ENCODE results near the gene NOA1.

NOA1 gene

DNA sequence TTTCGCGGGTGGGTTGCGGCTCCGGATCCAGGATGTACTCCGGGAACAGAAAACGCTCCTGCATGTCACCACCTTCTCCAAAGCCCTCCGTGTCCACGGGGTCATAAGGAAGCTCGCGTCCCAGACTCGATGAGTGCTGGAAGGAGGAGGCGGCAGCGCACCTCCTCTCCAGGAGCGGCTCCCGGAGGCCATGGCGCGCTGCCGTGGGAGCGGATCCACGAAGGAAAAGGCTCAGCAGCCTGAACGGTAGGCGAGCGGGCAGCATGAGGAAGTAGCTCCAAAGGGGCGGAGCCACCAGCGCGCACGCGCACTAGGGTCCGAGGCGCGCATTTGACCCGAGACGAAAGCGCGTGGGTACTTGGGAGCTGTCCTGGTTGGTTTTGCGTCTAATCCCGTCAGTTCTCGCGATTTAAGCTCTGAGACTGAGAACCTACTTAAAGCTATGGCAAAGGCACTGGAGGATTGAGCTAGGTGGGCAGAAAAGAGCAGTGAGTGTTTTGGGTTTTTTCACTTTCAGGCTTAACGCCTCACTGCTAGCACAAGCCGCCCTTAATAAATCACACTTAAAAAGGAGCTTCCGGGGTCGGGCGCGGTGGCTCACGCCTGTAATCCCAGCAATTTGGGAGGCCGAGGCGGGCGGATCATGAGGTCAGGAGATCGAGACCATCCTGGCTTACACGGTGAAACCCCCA is at the start of gene NOA1:
TSS of gene NOA1 (minus strand) at position 286 of the 692 bp plus-strand sequence. CDS start at position 265, 21 bp downstream.
- Mint-ChIP-seq H3K27ac (peak within 1 kb of the TSS; percentile 99), H3K9me3 (peaks cover 10% of the 10 kb centered on the region), H3K4me3 (peak within 1 kb of the TSS; percentile 99), H3K4me1 (ENCODE audit: low read depth) (peaks cover 64% of the 10 kb centered on the region), H3K27me3 (no peaks in the 10 kb centered on the region), H3K36me3 (ENCODE audit: low read depth) (peaks cover 57% of the 10 kb centered on the region)

DNA sequence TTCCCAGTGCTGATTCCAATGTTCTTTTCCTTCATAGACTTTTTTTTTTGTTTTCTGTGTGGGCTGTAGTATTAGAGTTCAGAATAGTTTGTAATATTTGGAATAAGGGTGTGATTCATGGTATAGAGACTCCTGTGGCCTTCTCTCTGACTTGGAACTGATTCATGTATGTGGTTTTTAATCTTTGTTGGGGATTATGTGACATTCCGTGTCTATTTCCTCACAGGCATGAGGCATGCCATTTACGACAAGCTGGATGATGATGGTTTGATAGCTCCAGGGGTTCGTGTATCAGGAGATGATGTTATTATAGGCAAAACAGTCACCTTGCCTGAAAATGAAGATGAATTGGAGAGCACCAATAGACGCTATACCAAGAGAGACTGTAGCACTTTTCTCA is 45.7 kb upstream of the NOA1 start:
- Mint-ChIP-seq H3K27ac (no peak overlapping the region), H3K9me3 (no peaks in the 10 kb centered on the region), H3K4me3 (no peak overlapping the region), H3K36me3 (ENCODE audit: low read depth) (peaks cover 85% of the 10 kb centered on the region), H3K27me3 (no peaks in the 10 kb centered on the region), H3K4me1 (ENCODE audit: low read depth) (peaks cover 3% of the 10 kb centered on the region)

DNA sequence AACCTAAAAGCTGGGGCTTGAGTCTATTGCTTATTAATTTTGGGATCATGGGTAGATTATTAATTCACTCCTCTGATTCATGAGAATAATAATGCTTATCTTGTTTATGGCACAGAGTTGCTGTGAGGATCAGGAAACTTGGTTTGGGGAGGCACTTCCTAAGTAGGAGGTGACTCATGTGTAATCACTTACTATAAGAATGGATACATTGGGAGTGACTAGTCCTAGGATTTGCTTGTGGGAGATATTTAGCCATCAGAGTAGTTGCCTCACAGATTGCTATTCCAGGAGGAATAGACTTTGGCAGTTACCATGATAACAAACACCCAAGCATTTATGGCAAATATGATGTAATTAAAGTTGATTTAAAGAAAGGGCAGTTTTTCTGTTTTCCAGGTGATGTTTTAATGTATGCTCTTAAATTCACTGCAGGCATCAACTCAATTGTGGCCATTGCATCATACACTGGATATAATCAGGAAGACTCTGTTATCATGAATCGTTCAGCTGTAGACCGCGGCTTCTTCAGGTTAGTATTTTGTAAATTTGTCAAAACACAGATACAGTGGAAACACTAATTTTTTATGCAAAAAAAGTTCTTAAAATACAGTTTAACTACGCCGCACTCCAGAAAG is 43.2 kb upstream of the NOA1 start:
- peak overlapping the region; percentile 18 for H3K27ac Mint-ChIP-seq

GRCh38 chr4:57018980-57019379 is 41.6 kb upstream of the NOA1 start:
- Mint-ChIP-seq H3K9me3 (no peaks in the 10 kb centered on the region), H3K27me3 (no peaks in the 10 kb centered on the region), H3K27ac (peak overlapping the region; percentile 17), H3K4me1 (ENCODE audit: low read depth) (no peaks in the 10 kb centered on the region), H3K4me3 (no peak overlapping the region), H3K36me3 (ENCODE audit: low read depth) (peaks cover 80% of the 10 kb centered on the region)

More for the DNA sequence above, 43.2 kb upstream of the NOA1 start:
- H3K36me3 Mint-ChIP-seq (ENCODE audit: low read depth) = peaks cover 85% of the 10 kb centered on the region
- H3K9me3 Mint-ChIP-seq = no peaks in the 10 kb centered on the region
- H3K4me3 Mint-ChIP-seq = no peak overlapping the region
- H3K27me3 Mint-ChIP-seq = no peaks in the 10 kb centered on the region
- no peaks in the 10 kb centered on the region for H3K4me1 Mint-ChIP-seq (ENCODE audit: low read depth)

GRCh38 chr4:57013543-57014120 is 36.2 kb upstream of the NOA1 start:
- no peak overlapping the region for H3K4me3 Mint-ChIP-seq
- peaks cover 70% of the 10 kb centered on the region for H3K36me3 Mint-ChIP-seq (ENCODE audit: low read depth)
- H3K4me1 Mint-ChIP-seq (ENCODE audit: low read depth) = no peaks in the 10 kb centered on the region
- H3K27me3 Mint-ChIP-seq = no peaks in the 10 kb centered on the region
- H3K9me3 Mint-ChIP-seq = no peaks in the 10 kb centered on the region
- H3K27ac Mint-ChIP-seq = no peak overlapping the region

- H3K9me3 Mint-ChIP-seq = no peaks in the 10 kb centered on the region
- H3K4me3 Mint-ChIP-seq = no peak overlapping the region
- no peak overlapping the region for H3K27ac Mint-ChIP-seq
- no peaks in the 10 kb centered on the region for H3K27me3 Mint-ChIP-seq
- H3K4me1 Mint-ChIP-seq (ENCODE audit: low read depth) = peaks cover 4% of the 10 kb centered on the region
- peaks cover 65% of the 10 kb centered on the region for H3K36me3 Mint-ChIP-seq (ENCODE audit: low read depth)
Observed at GRCh38 chr4:56999751-57000150, 22.3 kb upstream of the NOA1 start.

DNA sequence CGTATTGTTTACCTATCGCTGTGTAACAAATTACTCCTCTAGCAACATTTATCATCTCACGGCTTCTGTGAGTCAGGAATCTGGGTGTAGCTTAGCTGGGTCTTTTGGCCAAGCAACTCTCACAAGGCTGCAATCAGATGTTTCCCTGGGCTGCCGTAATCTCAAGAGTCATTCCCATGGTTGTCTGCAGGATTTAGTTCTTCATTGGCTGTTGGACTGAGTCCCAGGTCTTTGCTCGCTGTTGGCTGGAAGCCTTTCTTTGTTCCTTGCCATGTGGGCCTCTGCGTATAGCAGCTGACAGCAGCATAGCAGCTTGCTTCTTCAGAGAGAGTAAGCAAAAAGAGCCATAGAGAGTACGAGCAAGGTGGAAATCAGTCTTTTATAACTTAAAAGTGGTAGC is 18.1 kb upstream of the NOA1 start:
- Mint-ChIP-seq H3K4me3 (no peak overlapping the region), H3K27ac (no peak overlapping the region), H3K4me1 (ENCODE audit: low read depth) (peaks cover 18% of the 10 kb centered on the region), H3K27me3 (no peaks in the 10 kb centered on the region), H3K9me3 (no peaks in the 10 kb centered on the region), H3K36me3 (ENCODE audit: low read depth) (peaks cover 81% of the 10 kb centered on the region)

- Mint-ChIP-seq H3K27me3 (no peaks in the 10 kb centered on the region), H3K4me3 (no peak overlapping the region), H3K36me3 (ENCODE audit: low read depth) (peaks cover 86% of the 10 kb centered on the region), H3K27ac (peak overlapping the region; percentile 47), H3K9me3 (no peaks in the 10 kb centered on the region), H3K4me1 (ENCODE audit: low read depth) (peaks cover 40% of the 10 kb centered on the region)
Observed at GRCh38 chr4:56990109-56990905, 12.9 kb upstream of the NOA1 start.

GRCh38 chr4:56986952-56987351 is 9.5 kb upstream of the NOA1 start:
- no peak overlapping the region for H3K4me3 Mint-ChIP-seq
- H3K9me3 Mint-ChIP-seq = no peaks in the 10 kb centered on the region
- peaks cover 61% of the 10 kb centered on the region for H3K4me1 Mint-ChIP-seq (ENCODE audit: low read depth)

GRCh38 chr4:56986192-56986591 is 8.8 kb upstream of the NOA1 start:
- Mint-ChIP-seq H3K27ac (no peak overlapping the region), H3K4me1 (ENCODE audit: low read depth) (peaks cover 61% of the 10 kb centered on the region), H3K9me3 (no peaks in the 10 kb centered on the region)

More at GRCh38 chr4:56986952-56987351, 9.5 kb upstream of the NOA1 start:
- H3K36me3 Mint-ChIP-seq (ENCODE audit: low read depth) = peaks cover 75% of the 10 kb centered on the region
- H3K27me3 Mint-ChIP-seq = no peaks in the 10 kb centered on the region
- no peak overlapping the region for H3K27ac Mint-ChIP-seq

GRCh38 chr4:56981795-56982201 is 4.4 kb upstream of the NOA1 start:
- Mint-ChIP-seq H3K27ac (peak overlapping the region; percentile 83), H3K4me3 (peak overlapping the region; percentile 99), H3K4me1 (ENCODE audit: low read depth) (peaks cover 52% of the 10 kb centered on the region), H3K27me3 (no peaks in the 10 kb centered on the region), H3K9me3 (no peaks in the 10 kb centered on the region), H3K36me3 (ENCODE audit: low read depth) (peaks cover 58% of the 10 kb centered on the region)

More at GRCh38 chr4:56986192-56986591, 8.8 kb upstream of the NOA1 start:
- Mint-ChIP-seq H3K27me3 (no peaks in the 10 kb centered on the region), H3K36me3 (ENCODE audit: low read depth) (peaks cover 75% of the 10 kb centered on the region), H3K4me3 (no peak overlapping the region)

DNA sequence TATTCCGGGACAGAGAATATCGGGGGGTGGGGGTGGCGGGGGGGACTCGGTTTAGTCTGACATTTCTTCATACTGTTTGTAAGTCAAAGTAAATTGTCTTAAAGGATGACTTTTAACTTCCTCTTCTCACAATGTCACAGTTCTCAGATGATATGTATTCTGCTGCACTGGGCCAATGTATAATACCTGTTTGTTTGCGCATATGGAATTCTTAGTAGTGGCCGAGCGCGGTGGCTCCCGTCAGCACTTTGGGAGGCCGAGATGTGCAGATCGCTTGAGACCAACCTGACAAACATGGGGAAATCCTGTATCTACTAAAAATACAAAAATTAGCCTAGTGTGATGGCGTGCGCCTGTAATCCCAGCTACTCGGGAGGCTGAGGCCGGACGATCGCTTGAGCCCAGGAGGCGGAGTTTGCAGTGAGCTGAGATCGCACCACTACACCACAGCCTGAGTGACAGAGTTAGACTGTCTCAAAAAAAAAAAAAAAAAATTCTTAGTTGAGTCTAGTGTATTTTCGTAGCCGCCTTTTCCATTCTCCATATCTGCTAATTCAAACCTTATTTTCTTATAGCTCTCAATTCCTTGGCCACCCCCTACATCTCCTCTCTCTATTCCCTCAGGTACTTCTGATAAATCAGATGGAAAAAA is 2.1 kb upstream of the NOA1 start:
- peak overlapping the region; percentile 99 for H3K27ac Mint-ChIP-seq

GRCh38 chr4:56978750-56979303 is 1.4 kb upstream of the NOA1 start, which contains the start of gene POLR2B:
POLR2B (plus strand) TSS chr4:56978896; CDS start chr4:56978986, 90 bp downstream.
- H3K9me3 Mint-ChIP-seq = peaks cover 4% of the 10 kb centered on the region
- H3K36me3 Mint-ChIP-seq (ENCODE audit: low read depth) = peaks cover 52% of the 10 kb centered on the region
- H3K4me3 Mint-ChIP-seq = peak within 1 kb of the TSS; percentile 99
- peak within 1 kb of the TSS; percentile 99 for H3K27ac Mint-ChIP-seq
- peaks cover 62% of the 10 kb centered on the region for H3K4me1 Mint-ChIP-seq (ENCODE audit: low read depth)
- H3K27me3 Mint-ChIP-seq = no peaks in the 10 kb centered on the region

More for the DNA sequence above, 2.1 kb upstream of the NOA1 start:
- Mint-ChIP-seq H3K4me3 (peak overlapping the region; percentile 99), H3K27me3 (no peaks in the 10 kb centered on the region), H3K9me3 (no peaks in the 10 kb centered on the region), H3K36me3 (ENCODE audit: low read depth) (peaks cover 54% of the 10 kb centered on the region), H3K4me1 (ENCODE audit: low read depth) (peaks cover 62% of the 10 kb centered on the region)

DNA sequence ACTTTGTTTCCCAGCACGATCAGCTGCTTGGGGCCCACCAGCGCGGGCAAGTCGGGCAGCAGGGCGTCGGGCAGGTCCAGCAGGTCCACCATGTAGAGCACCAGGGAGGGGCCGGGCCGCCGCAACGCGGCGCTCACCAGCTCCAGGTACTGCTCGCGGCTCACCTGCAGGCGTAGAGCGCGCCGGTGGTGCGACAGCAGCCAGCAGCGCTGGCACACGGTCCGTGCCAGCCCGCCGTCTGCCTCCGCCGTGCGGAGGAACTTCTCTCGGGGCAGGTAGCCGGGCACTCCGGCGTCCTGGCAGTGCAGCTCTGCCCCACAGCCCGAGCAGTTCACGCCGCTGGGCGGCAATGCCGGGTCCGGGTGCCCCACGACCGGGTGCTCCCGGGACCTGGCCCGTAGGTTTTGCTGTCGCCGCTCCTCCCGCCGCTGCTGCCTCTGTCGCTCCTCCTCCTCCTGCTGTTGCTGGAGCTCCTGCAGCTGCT is 527 bp downstream of the NOA1 start:
- H3K4me1 Mint-ChIP-seq (ENCODE audit: low read depth) = peaks cover 65% of the 10 kb centered on the region
- peaks cover 60% of the 10 kb centered on the region for H3K36me3 Mint-ChIP-seq (ENCODE audit: low read depth)
- H3K9me3 Mint-ChIP-seq = peaks cover 10% of the 10 kb centered on the region
- peak overlapping the region; percentile 99 for H3K4me3 Mint-ChIP-seq
- H3K27ac Mint-ChIP-seq = peak overlapping the region; percentile 99
- no peaks in the 10 kb centered on the region for H3K27me3 Mint-ChIP-seq

All from stimulated activated naive CD8-positive, alpha-beta T cell treated with anti-CD3 and anti-CD28 coated beads, Interleukin-15, Interleukin-2, amounts not matched to agents 100 ng/mL and 50 ng/mL, for 24 hours (primary cell).